H1 (cell line): ENCODE measurements around the gene TMEM38A. TPM values are rescaled to one million over a fixed set of nuclear protein-coding genes. Genes with fewer than 3 reads are reported as not detected.

Experiments
- ASH2L ChIP-seq: fragments of 200-600, 300-600 bp; sonication (generic); IDR thresholded peaks from one replicate; pipeline ENCODE4 v1.7.1; 2017; ENCODE audit warnings: low read length
- BCL11A ChIP-seq, 2 experiments: IDR thresholded peaks; one replicate each; pipeline ENCODE4 v1.6.1; 2011; ENCODE audit warnings: low read depth in 2 of 2, low read length in 2 of 2, mild to moderate bottlenecking in 2 of 2
- CBX5 ChIP-seq: fragments of 300-800, 300-1000 bp; sonication (generic); IDR thresholded peaks from 2 replicates; pipeline ENCODE4 v1.7.1; 2016; ENCODE audit warnings: antibody characterized with exemption, low read length, low read depth
- EGR1 ChIP-seq: IDR thresholded peaks from 2 replicates; pipeline ENCODE4 v1.6.1; 2011; ENCODE audit warnings: low read depth, low read length, borderline replicate concordance
- GTF2F1 ChIP-seq: IDR thresholded peaks from 2 replicates; pipeline ENCODE4 v1.6.1; 2012; ENCODE audit warnings: low read depth, low read length, improper control_type of control experiment, borderline replicate concordance
- JUN ChIP-seq: IDR thresholded peaks from 2 replicates; pipeline ENCODE4 v1.6.1; 2011; ENCODE audit warnings: low read depth, mild to moderate bottlenecking, improper control_type of control experiment, low read length
- KDM1A ChIP-seq: fragments of 200-600, 300-600 bp; sonication (generic); IDR thresholded peaks from 2 replicates; pipeline ENCODE4 v1.7.1; 2016; ENCODE audit warnings: mild to moderate bottlenecking, low read length, borderline replicate concordance
- NANOG ChIP-seq: IDR thresholded peaks from 2 replicates; pipeline ENCODE4 v1.6.1; 2011; ENCODE audit warnings: low read length, low read depth, mild to moderate bottlenecking, inconsistent platforms; ENCODE audit not compliant: insufficient read depth, poor library complexity, severe bottlenecking
- NRF1 ChIP-seq: IDR thresholded peaks from 2 replicates; pipeline ENCODE4 v1.6.1; 2011; ENCODE audit warnings: mild to moderate bottlenecking, low read depth, low read length, improper control_type of control experiment
- PHF8 ChIP-seq: fragments of 200-600 bp; sonication (generic); conservative IDR thresholded peaks from 2 replicates; pipeline ENCODE4 v1.7.1; 2012; ENCODE audit warnings: low read depth, mild to moderate bottlenecking, inconsistent platforms, low read length, moderate library complexity
- POLR2AphosphoS5 ChIP-seq: IDR thresholded peaks from 2 replicates; pipeline ENCODE4 v1.6.1; 2011; ENCODE audit warnings: low read depth, low read length
- RAD21 ChIP-seq, 2 experiments: IDR thresholded peaks in 1 of 2; conservative IDR thresholded peaks in 1 of 2; 2 replicates each; pipeline ENCODE4 v1.6.1; 2011; ENCODE audit warnings: low read depth in 2 of 2, low read length in 2 of 2, improper control_type of control experiment in 1 of 2, inconsistent platforms in 1 of 2, mild to moderate bottlenecking in 1 of 2, moderate library complexity in 1 of 2
- RBBP5 ChIP-seq: IDR thresholded peaks from 2 replicates; pipeline ENCODE4 v1.7.1; 2012; ENCODE audit warnings: low read depth, mild to moderate bottlenecking, inconsistent platforms, low read length, moderate library complexity, borderline replicate concordance
- RFX5 ChIP-seq: IDR thresholded peaks from 2 replicates; pipeline ENCODE4 v1.6.1; 2011; ENCODE audit warnings: low read depth, low read length, improper control_type of control experiment, borderline replicate concordance
- RNF2 ChIP-seq: fragments of 200-900, 300-1000 bp; sonication (generic); IDR thresholded peaks from 2 replicates; pipeline ENCODE4 v1.7.1; 2016; ENCODE audit warnings: borderline replicate concordance, low read depth, mild to moderate bottlenecking, antibody characterized with exemption, low read length; ENCODE audit not compliant: poor library complexity, severe bottlenecking; ENCODE audit errors: missing control alignments
- SAP30 ChIP-seq: fragments of 300-600 bp; sonication (generic); IDR thresholded peaks from 2 replicates; pipeline ENCODE4 v1.7.1; 2012; ENCODE audit warnings: low read length, moderate library complexity, mild to moderate bottlenecking, inconsistent platforms; ENCODE audit not compliant: insufficient read depth, insufficient replicate concordance
- SIX5 ChIP-seq: IDR thresholded peaks from 2 replicates; pipeline ENCODE4 v1.6.1; 2011; ENCODE audit warnings: mild to moderate bottlenecking, low read depth, low read length
- SP4 ChIP-seq: IDR thresholded peaks from 2 replicates; pipeline ENCODE4 v1.6.1; 2012; ENCODE audit warnings: low read length, inconsistent platforms
- TAF1 ChIP-seq: IDR thresholded peaks from 2 replicates; pipeline ENCODE4 v1.6.1; 2011; ENCODE audit warnings: mild to moderate bottlenecking, low read depth, low read length
- ZNF274 ChIP-seq: IDR thresholded peaks from 2 replicates; pipeline ENCODE4 v1.7.0; 2012; ENCODE audit warnings: low read length, borderline replicate concordance; ENCODE audit errors: extremely low read depth
- polyA plus RNA-seq, 7 experiments: library from polyadenylated mRNA; depleted of rRNA in 3 of 7; stranded (reverse) in 5 of 7; unstranded in 2 of 7; fragments of >200 nt in 5 of 7; fragments of 200-250 nt in 2 of 7; gene quantifications; 1 replicate in 5 of 7; 2 replicates in 1 of 7; 4 replicates in 1 of 7; pipeline versions ENCODE4 v1.2.1 to v1.2.3, GENCODE V29; 2011 to 2013; ENCODE audit warnings: missing spikeins in 2 of 7, mixed read lengths in 2 of 7
- total RNA-seq: library from RNA; stranded (reverse); fragmentation: NEBNext Ultra II Directional; extraction: Animal tissue kit (Norgen Biotek cat#: 25700); gene quantifications from 2 replicates; pipeline ENCODE4 v1.2.1, GENCODE V29; 2021
- TF ChIP-seq, protein P1 (sequence below): IDR thresholded peaks from 2 replicates; pipeline ENCODE4 v1.6.1; 2012; ENCODE audit warnings: inconsistent platforms
- TF ChIP-seq, protein P2 (sequence below): IDR thresholded peaks from 2 replicates; pipeline ENCODE4 v1.6.1; 2012; ENCODE audit warnings: inconsistent platforms

TMEM38A gene
- total and polyA plus RNA-seq, 2 of the 8 experiments (the other 6 are each of a cell fraction or from before 2014, with no cell fraction given): 8.9 to 9.2 TPM

DNA sequence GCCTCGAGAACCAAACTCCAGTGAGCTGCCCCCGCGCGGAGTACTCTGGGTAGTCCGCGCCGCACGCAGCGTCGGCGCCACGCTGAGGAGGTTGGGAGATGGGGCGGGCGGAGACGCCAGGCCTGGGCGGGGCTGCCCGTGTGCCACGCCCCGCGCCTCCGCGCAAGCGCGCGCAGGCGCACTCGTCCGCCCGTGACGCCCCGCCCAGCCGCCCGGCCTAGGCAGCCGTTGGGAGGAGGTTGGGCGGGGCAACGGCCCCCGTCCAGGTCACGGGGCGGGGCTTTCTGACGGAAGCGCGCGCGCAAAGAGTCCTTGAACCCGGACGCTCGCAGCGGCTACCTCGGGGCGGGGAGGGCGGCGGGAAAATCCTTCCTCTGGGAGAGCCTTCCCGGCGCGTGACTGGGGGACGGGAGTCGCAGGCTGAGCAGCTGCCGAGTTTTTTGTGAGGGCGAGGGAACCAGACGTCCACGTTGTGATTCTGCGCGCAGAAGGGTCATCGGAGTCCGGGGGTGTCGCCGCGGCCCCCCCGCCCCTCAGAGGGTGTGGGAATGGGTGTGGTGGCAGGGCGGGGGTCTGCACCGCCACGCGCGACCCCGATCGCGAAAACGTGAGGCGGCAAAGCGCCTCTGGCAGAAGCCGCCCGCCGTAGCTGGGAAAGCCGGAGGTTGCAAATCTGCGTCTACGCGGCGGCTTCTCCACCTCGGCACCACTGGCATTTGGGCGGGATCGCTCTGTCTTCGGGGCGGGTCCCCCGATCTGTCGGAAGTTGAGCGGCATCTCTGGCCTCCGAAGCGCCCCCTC is 32.6 kb upstream of the TMEM38A start, which contains the start of gene MED26 (continued):
- TF ChIP-seq, protein P1, sequence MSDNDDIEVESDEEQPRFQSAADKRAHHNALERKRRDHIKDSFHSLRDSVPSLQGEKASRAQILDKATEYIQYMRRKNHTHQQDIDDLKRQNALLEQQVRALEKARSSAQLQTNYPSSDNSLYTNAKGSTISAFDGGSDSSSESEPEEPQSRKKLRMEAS: no peak; the same call in 1 of the 2 replicates
- peak; percentile 81 for TF ChIP-seq PHF8
- no peak; the same call in 1 of the 2 replicates for TF ChIP-seq RBBP5
- TF ChIP-seq SAP30: no peak
- TF ChIP-seq, protein P2, sequence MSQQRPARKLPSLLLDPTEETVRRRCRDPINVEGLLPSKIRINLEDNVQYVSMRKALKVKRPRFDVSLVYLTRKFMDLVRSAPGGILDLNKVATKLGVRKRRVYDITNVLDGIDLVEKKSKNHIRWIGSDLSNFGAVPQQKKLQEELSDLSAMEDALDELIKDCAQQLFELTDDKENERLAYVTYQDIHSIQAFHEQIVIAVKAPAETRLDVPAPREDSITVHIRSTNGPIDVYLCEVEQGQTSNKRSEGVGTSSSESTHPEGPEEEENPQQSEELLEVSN: no peak; the same call in 1 of the 2 replicates
- no peak for TF ChIP-seq SIX5
- TF ChIP-seq KDM1A: no peak
- no peak for TF ChIP-seq RFX5
- peak; percentile 59 for TF ChIP-seq ASH2L
- TF ChIP-seq BCL11A (IDR thresholded peaks at IDR 0.05; ENCODE audit: low read depth in 2 of 2, low read length in 2 of 2): no peak
- TF ChIP-seq POLR2AphosphoS5: peak; percentile 62
- no peak for TF ChIP-seq RNF2
- no peak for TF ChIP-seq NANOG
- 0 out of 4 replicates have a peak, but pooled peaks of 1 of the 2 experiments have one; percentile 10 for TF ChIP-seq RAD21 (IDR thresholded peaks at IDR 0.05 in 1 of 2, conservative IDR thresholded peaks at IDR 0.05 in 1 of 2; ENCODE audit: low read depth in 2 of 2, low read length in 2 of 2)
- no peak for TF ChIP-seq SP4
- TF ChIP-seq EGR1: no peak
- TF ChIP-seq CBX5: no peak
- TF ChIP-seq TAF1: peak; percentile 97
- no peak for TF ChIP-seq ZNF274
- TF ChIP-seq JUN: no peak
- peak; percentile 83 for TF ChIP-seq NRF1
- no peak; the same call in 1 of the 2 replicates for TF ChIP-seq GTF2F1
